ENCODE data around the gene PTH2R. TPM values are rescaled to one million over a fixed set of nuclear protein-coding genes. Genes with fewer than 3 reads are reported as not detected.

Gene PTH2R
- total RNA-seq, 2 donors from 2014 or later, result not detected

DNA sequence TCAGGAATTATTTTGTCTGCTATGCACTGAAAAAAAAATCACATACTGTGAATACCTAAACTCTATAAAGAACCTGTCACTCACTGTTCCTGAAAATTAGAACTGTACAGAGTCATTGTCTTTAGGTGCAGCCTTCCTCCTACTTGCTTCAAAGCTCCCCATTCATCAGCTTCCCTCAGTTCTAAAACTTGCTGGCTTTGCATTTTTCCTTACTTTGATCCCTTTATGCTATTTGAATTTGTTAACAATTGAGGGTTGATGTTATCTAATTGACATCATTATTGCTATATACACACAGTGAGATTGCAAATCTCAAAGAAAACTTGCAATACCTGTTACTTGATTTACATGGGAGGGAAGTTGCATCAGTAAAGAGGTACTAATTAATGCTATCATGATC lies 48.3 kb downstream of the PTH2R start:
- no peak overlapping the region for H3K4me3 ChIP-seq
- no peak for DNase-seq (ENCODE audit: low spot score)

DNA sequence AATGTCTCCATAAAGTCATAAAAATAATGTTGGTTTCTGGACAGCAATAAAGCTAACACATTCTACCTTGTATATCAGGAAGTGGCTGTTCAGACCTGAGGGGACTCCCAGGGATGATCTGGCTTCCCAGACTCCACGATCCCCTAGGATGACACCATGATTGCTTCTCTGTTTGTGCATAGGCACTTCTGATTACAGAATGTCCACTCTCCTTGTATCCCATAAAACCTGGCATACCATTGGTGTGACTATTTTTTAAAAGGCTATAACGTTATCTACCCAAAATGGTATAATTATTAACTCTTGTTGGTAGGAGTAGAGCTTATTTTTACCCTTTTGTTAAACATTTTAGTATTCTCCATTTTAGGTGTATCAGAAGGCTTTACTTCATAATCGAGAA lies 57.1 kb downstream of the PTH2R start:
- H3K27me3 ChIP-seq (replicated peaks; ENCODE audit: insufficient read depth), result no peaks in the 10 kb centered on the region
- H3K36me3 ChIP-seq, result no peaks in the 10 kb centered on the region
- no peak overlapping the region for H3K27ac ChIP-seq
- H3K4me1 ChIP-seq (ENCODE audit: control insufficient read depth in 1 of 2, low read depth in 2 of 2), result no peaks in the 10 kb centered on the region
- TF ChIP-seq, protein P1, sequence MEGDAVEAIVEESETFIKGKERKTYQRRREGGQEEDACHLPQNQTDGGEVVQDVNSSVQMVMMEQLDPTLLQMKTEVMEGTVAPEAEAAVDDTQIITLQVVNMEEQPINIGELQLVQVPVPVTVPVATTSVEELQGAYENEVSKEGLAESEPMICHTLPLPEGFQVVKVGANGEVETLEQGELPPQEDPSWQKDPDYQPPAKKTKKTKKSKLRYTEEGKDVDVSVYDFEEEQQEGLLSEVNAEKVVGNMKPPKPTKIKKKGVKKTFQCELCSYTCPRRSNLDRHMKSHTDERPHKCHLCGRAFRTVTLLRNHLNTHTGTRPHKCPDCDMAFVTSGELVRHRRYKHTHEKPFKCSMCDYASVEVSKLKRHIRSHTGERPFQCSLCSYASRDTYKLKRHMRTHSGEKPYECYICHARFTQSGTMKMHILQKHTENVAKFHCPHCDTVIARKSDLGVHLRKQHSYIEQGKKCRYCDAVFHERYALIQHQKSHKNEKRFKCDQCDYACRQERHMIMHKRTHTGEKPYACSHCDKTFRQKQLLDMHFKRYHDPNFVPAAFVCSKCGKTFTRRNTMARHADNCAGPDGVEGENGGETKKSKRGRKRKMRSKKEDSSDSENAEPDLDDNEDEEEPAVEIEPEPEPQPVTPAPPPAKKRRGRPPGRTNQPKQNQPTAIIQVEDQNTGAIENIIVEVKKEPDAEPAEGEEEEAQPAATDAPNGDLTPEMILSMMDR (IDR thresholded peaks at IDR 0.05), result no peak
- no peaks in the 10 kb centered on the region for H3K9me3 ChIP-seq
- no peak overlapping the region for H3K4me3 ChIP-seq
- DNase-seq (ENCODE audit: low spot score), result no peak
- ATAC-seq (ENCODE audit: insufficient number of reproducible peaks, low FRiP score, low read depth), result no peak

More for the DNA sequence above, 48.3 kb downstream of the PTH2R start:
- no peaks in the 10 kb centered on the region for H3K4me1 ChIP-seq (ENCODE audit: control insufficient read depth in 1 of 2, low read depth in 2 of 2)
- no peaks in the 10 kb centered on the region for H3K27me3 ChIP-seq (replicated peaks; ENCODE audit: insufficient read depth)
- TF ChIP-seq, protein P1 (IDR thresholded peaks at IDR 0.05), result no peak
- no peaks in the 10 kb centered on the region for H3K36me3 ChIP-seq
- no peak for ATAC-seq (ENCODE audit: insufficient number of reproducible peaks, low FRiP score, low read depth)
- no peaks in the 10 kb centered on the region for H3K9me3 ChIP-seq
- no peak overlapping the region for H3K27ac ChIP-seq

DNA sequence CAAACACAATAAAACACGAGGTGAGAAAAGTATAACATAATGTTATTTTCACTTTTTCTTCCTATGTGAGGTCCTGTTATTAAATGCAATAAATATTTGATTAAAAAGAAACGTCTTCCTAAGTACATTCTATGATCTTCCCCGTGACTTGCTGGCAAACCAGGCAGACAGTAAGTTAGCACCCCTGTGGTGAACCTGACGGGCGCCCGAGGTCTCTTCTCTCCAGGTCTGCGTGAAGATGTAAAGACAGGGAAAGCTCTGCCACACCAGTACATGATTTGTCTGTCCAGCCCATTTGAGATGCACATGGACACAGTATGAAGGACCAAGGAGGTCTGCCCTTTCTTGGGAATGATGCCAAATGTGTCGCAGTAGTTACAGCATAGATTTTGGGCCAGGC lies 57.6 kb downstream of the PTH2R start:
- Histone ChIP-seq H3K36me3 (no peaks in the 10 kb centered on the region), H3K9me3 (no peaks in the 10 kb centered on the region), H3K27ac (no peak overlapping the region), H3K4me3 (no peak overlapping the region), H3K27me3 (replicated peaks; ENCODE audit: insufficient read depth) (no peaks in the 10 kb centered on the region), H3K4me1 (ENCODE audit: control insufficient read depth in 1 of 2, low read depth in 2 of 2) (no peaks in the 10 kb centered on the region)
- DNase-seq (ENCODE audit: low spot score), result no peak
- TF ChIP-seq, protein P1 (IDR thresholded peaks at IDR 0.05), result no peak
- no peak for ATAC-seq (ENCODE audit: insufficient number of reproducible peaks, low FRiP score, low read depth)

DNA sequence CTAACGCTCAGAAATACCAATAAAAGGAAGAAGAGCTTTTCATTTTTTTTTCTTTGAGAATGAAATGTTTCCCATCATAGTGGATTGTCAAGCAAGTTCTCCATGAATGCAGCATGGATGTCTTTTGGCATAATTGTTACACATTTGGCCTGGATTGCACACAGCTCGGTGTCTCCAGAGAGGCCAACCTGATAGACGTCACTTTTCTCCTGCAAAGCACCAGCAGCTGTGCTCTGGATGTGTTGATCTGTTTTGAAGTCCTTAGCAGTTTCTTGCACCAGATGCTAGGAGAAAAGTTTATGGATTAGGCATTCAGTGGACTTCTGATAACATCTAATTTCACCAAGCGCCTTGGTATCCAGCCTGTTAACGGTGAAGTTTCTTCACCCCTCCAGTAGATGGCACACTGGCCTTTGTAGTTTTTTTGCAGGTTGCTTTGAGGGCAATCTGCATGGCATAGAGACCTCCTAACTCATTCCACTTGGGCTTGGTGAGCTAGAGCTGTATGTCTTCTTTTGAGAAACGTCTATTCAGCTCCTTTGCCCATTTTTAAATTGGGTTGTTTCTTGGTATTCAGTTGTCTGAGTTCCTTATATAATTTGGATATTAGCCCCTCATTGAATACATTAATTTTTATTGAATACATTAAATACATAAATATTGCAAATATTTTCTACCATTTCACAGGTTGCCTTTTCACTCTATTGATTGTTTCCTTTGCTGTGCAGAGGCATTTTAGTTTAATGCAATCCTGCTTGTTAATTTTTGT lies 59.7 kb downstream of the PTH2R start:
- DNase-seq (ENCODE audit: low spot score), result no peak
- Histone ChIP-seq H3K27me3 (replicated peaks; ENCODE audit: insufficient read depth) (no peaks in the 10 kb centered on the region), H3K4me3 (no peak overlapping the region), H3K9me3 (no peaks in the 10 kb centered on the region), H3K36me3 (no peaks in the 10 kb centered on the region), H3K4me1 (ENCODE audit: control insufficient read depth in 1 of 2, low read depth in 2 of 2) (no peaks in the 10 kb centered on the region), H3K27ac (no peak overlapping the region)
- no peak for ATAC-seq (ENCODE audit: insufficient number of reproducible peaks, low FRiP score, low read depth)
- TF ChIP-seq, protein P1 (IDR thresholded peaks at IDR 0.05), result no peak

DNA sequence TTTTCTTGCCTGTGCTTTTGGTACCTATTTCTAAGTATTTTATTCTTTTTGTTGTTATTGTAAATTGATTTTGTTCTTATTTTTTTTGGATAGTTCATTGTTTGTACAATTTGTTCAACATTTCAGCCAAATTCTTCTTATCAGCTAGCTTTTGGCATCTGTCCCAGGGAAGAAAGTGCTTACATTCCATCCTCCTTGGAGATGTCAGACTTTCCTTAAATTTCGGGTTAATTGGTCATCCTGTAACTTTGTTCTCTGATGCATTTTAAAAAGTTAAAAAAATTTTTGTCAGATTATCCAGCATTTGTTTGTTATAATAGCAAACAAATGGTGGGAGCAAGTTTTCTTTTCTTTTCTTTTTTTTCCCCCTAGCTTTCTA lies 60.3 kb downstream of the PTH2R start:
- no peaks in the 10 kb centered on the region for H3K4me1 ChIP-seq (ENCODE audit: control insufficient read depth in 1 of 2, low read depth in 2 of 2)
- no peak overlapping the region for H3K27ac ChIP-seq
- TF ChIP-seq, protein P1 (IDR thresholded peaks at IDR 0.05), result no peak
- H3K36me3 ChIP-seq, result no peaks in the 10 kb centered on the region
- H3K9me3 ChIP-seq, result no peaks in the 10 kb centered on the region
- no peaks in the 10 kb centered on the region for H3K27me3 ChIP-seq (replicated peaks; ENCODE audit: insufficient read depth)
- ATAC-seq (ENCODE audit: insufficient number of reproducible peaks, low FRiP score, low read depth) (no peak), DNase-seq (ENCODE audit: low spot score) (no peak)
- no peak overlapping the region for H3K4me3 ChIP-seq

Data from thoracic aorta (tissue), 2 donors.